NK-92 (cell line): Measurements from ENCODE around the gene IQSEC3.
"Not testable (repeated sequence)": the region's sequence is repeated elsewhere in the genome, so short reads cannot be mapped to it uniquely, and the experiment has no call there.

Experiments
- DNase-seq: peaks from one replicate; lab custom pipeline; 2025; ENCODE audit not compliant: unreplicated experiment; lab: John Stamatoyannopoulos, UW

IQSEC3 gene

GRCh38 chr12:109872-110271 is 43.3 kb downstream of the IQSEC3 start:
- no peak for DNase-seq

- no peak for DNase-seq
Observed at GRCh38 chr12:111699-112493, 45.3 kb downstream of the IQSEC3 start.

GRCh38 chr12:113347-113746 is 46.8 kb downstream of the IQSEC3 start:
- DNase-seq: no peak

- no peak for DNase-seq
Observed at GRCh38 chr12:114626-115211, 48.2 kb downstream of the IQSEC3 start.

- DNase-seq: no peak
Observed at GRCh38 chr12:115518-115917, 49.0 kb downstream of the IQSEC3 start.

GRCh38 chr12:115960-116915 is 49.7 kb downstream of the IQSEC3 start:
- no peak for DNase-seq

- no peak for DNase-seq
Observed at GRCh38 chr12:117311-117710, 50.7 kb downstream of the IQSEC3 start.

- no peak for DNase-seq
Observed at GRCh38 chr12:117816-118345, 51.3 kb downstream of the IQSEC3 start.

- DNase-seq: no peak
Observed at GRCh38 chr12:118591-118990, 52.0 kb downstream of the IQSEC3 start.

- DNase-seq: no peak
Observed at GRCh38 chr12:120951-121350, 54.4 kb downstream of the IQSEC3 start.

GRCh38 chr12:121647-122046 is 55.1 kb downstream of the IQSEC3 start:
- no peak for DNase-seq

- no peak for DNase-seq
Observed at GRCh38 chr12:125075-125474, 58.5 kb downstream of the IQSEC3 start.

GRCh38 chr12:125566-125965 is 59.0 kb downstream of the IQSEC3 start:
- DNase-seq: no peak

- DNase-seq: no peak
Observed at GRCh38 chr12:128079-128478, 61.5 kb downstream of the IQSEC3 start.

GRCh38 chr12:129001-129400 is 62.4 kb downstream of the IQSEC3 start:
- no peak for DNase-seq

- no peak for DNase-seq
Observed at GRCh38 chr12:130519-130918, 64.0 kb downstream of the IQSEC3 start.

- no peak for DNase-seq
Observed at GRCh38 chr12:131008-131407, 64.4 kb downstream of the IQSEC3 start.

GRCh38 chr12:131732-132495 is 65.3 kb downstream of the IQSEC3 start:
- no peak for DNase-seq

GRCh38 chr12:133616-134232 is 67.2 kb downstream of the IQSEC3 start:
- DNase-seq: not testable (repeated sequence)

GRCh38 chr12:135138-135537 is 68.6 kb downstream of the IQSEC3 start:
- no peak for DNase-seq
